Measurements from ENCODE around the gene C10orf71. TPM values are rescaled to one million over a fixed set of nuclear protein-coding genes. Genes with fewer than 3 reads are reported as not detected.

C10orf71 gene
- total RNA-seq, 1 experiment from 2014 or later: not detected

GRCh38 chr10:49257626-49258349, 41.2 kb upstream of the C10orf71 start:
- H3K27ac ChIP-seq (ENCODE audit: low read length): no peak overlapping the region
- H3K9me3 ChIP-seq (ENCODE audit: low read length): no peaks in the 10 kb centered on the region
- no peaks in the 10 kb centered on the region for H3K36me3 ChIP-seq (ENCODE audit: insufficient read depth, low read length)
- no peak overlapping the region for H3K4me3 ChIP-seq (ENCODE audit: low read length)
- H3K27me3 ChIP-seq (ENCODE audit: low read length): no peaks in the 10 kb centered on the region
- H3K4me2 ChIP-seq (ENCODE audit: low read depth, low read length, poor library complexity, severe bottlenecking): no peak overlapping the region
- peaks cover 11% of the 10 kb centered on the region for H3K4me1 ChIP-seq (ENCODE audit: low read length)
- DNase-seq: no peak
- H4K20me1 ChIP-seq (ENCODE audit: insufficient read depth, low read depth, low read length): no peaks in the 10 kb centered on the region
- H2AFZ ChIP-seq (ENCODE audit: low read length): no peak overlapping the region
- H3K9ac ChIP-seq (ENCODE audit: low read length): no peak overlapping the region
- H3K9me2 ChIP-seq (replicated peaks; ENCODE audit: insufficient read depth, low read length): no peaks in the 10 kb centered on the region
- H3K79me2 ChIP-seq (ENCODE audit: low read length): no peaks in the 10 kb centered on the region

GRCh38 chr10:49258350-49258683, 40.7 kb upstream of the C10orf71 start:
- no peaks in the 10 kb centered on the region for H3K27me3 ChIP-seq (ENCODE audit: low read length)
- peaks cover 11% of the 10 kb centered on the region for H3K4me1 ChIP-seq (ENCODE audit: low read length)
- no peaks in the 10 kb centered on the region for H3K36me3 ChIP-seq (ENCODE audit: insufficient read depth, low read length)
- no peak overlapping the region for H3K4me3 ChIP-seq (ENCODE audit: low read length)
- no peak overlapping the region for H2AFZ ChIP-seq (ENCODE audit: low read length)
- DNase-seq: no peak
- no peak overlapping the region for H3K27ac ChIP-seq (ENCODE audit: low read length)
- H3K79me2 ChIP-seq (ENCODE audit: low read length): no peaks in the 10 kb centered on the region
- no peaks in the 10 kb centered on the region for H3K9me3 ChIP-seq (ENCODE audit: low read length)
- no peaks in the 10 kb centered on the region for H3K9me2 ChIP-seq (replicated peaks; ENCODE audit: insufficient read depth, low read length)
- H4K20me1 ChIP-seq (ENCODE audit: insufficient read depth, low read depth, low read length): no peaks in the 10 kb centered on the region
- H3K9ac ChIP-seq (ENCODE audit: low read length): no peak overlapping the region
- H3K4me2 ChIP-seq (ENCODE audit: low read depth, low read length, poor library complexity, severe bottlenecking): no peak overlapping the region

- no peak for DNase-seq
- Histone ChIP-seq H3K9me3 (ENCODE audit: low read length) (no peaks in the 10 kb centered on the region), H2AFZ (ENCODE audit: low read length) (no peak overlapping the region), H3K9ac (ENCODE audit: low read length) (no peak overlapping the region), H3K27ac (ENCODE audit: low read length) (no peak overlapping the region), H3K27me3 (ENCODE audit: low read length) (no peaks in the 10 kb centered on the region), H4K20me1 (ENCODE audit: insufficient read depth, low read depth, low read length) (no peaks in the 10 kb centered on the region), H3K9me2 (replicated peaks; ENCODE audit: insufficient read depth, low read length) (no peaks in the 10 kb centered on the region), H3K4me2 (ENCODE audit: low read depth, low read length, poor library complexity, severe bottlenecking) (no peak overlapping the region), H3K36me3 (ENCODE audit: insufficient read depth, low read length) (no peaks in the 10 kb centered on the region), H3K4me1 (ENCODE audit: low read length) (peaks cover 11% of the 10 kb centered on the region), H3K4me3 (ENCODE audit: low read length) (no peak overlapping the region), H3K79me2 (ENCODE audit: low read length) (no peaks in the 10 kb centered on the region)
These were observed 38.2 kb upstream of the C10orf71 start for GRCh38 chr10:49260644-49261296.

GRCh38 chr10:49263591-49263990, 35.4 kb upstream of the C10orf71 start:
- Histone ChIP-seq H4K20me1 (ENCODE audit: insufficient read depth, low read depth, low read length) (no peaks in the 10 kb centered on the region), H3K4me1 (ENCODE audit: low read length) (no peaks in the 10 kb centered on the region), H3K9ac (ENCODE audit: low read length) (no peak overlapping the region), H3K79me2 (ENCODE audit: low read length) (no peaks in the 10 kb centered on the region), H3K9me3 (ENCODE audit: low read length) (no peaks in the 10 kb centered on the region), H3K4me2 (ENCODE audit: low read depth, low read length, poor library complexity, severe bottlenecking) (no peak overlapping the region), H3K27ac (ENCODE audit: low read length) (no peak overlapping the region), H3K4me3 (ENCODE audit: low read length) (no peak overlapping the region), H3K9me2 (replicated peaks; ENCODE audit: insufficient read depth, low read length) (no peaks in the 10 kb centered on the region), H3K27me3 (ENCODE audit: low read length) (no peaks in the 10 kb centered on the region), H2AFZ (ENCODE audit: low read length) (no peak overlapping the region), H3K36me3 (ENCODE audit: insufficient read depth, low read length) (no peaks in the 10 kb centered on the region)
- no peak for DNase-seq

GRCh38 chr10:49264177-49264677, 34.7 kb upstream of the C10orf71 start:
- Histone ChIP-seq H3K9me3 (ENCODE audit: low read length) (no peaks in the 10 kb centered on the region), H3K4me3 (ENCODE audit: low read length) (no peak overlapping the region), H3K9ac (ENCODE audit: low read length) (no peak overlapping the region), H3K27me3 (ENCODE audit: low read length) (no peaks in the 10 kb centered on the region), H3K36me3 (ENCODE audit: insufficient read depth, low read length) (no peaks in the 10 kb centered on the region), H3K9me2 (replicated peaks; ENCODE audit: insufficient read depth, low read length) (no peaks in the 10 kb centered on the region), H3K27ac (ENCODE audit: low read length) (no peak overlapping the region), H3K4me1 (ENCODE audit: low read length) (no peaks in the 10 kb centered on the region), H4K20me1 (ENCODE audit: insufficient read depth, low read depth, low read length) (no peaks in the 10 kb centered on the region), H3K79me2 (ENCODE audit: low read length) (no peaks in the 10 kb centered on the region), H2AFZ (ENCODE audit: low read length) (no peak overlapping the region), H3K4me2 (ENCODE audit: low read depth, low read length, poor library complexity, severe bottlenecking) (no peak overlapping the region)
- DNase-seq: no peak

- DNase-seq: no peak
- H3K4me2 ChIP-seq (ENCODE audit: low read depth, low read length, poor library complexity, severe bottlenecking): no peak overlapping the region
- no peaks in the 10 kb centered on the region for H4K20me1 ChIP-seq (ENCODE audit: insufficient read depth, low read depth, low read length)
- no peak overlapping the region for H2AFZ ChIP-seq (ENCODE audit: low read length)
- no peaks in the 10 kb centered on the region for H3K36me3 ChIP-seq (ENCODE audit: insufficient read depth, low read length)
- H3K27ac ChIP-seq (ENCODE audit: low read length): no peak overlapping the region
- H3K27me3 ChIP-seq (ENCODE audit: low read length): no peaks in the 10 kb centered on the region
- H3K9me2 ChIP-seq (replicated peaks; ENCODE audit: insufficient read depth, low read length): no peaks in the 10 kb centered on the region
- H3K4me3 ChIP-seq (ENCODE audit: low read length): no peak overlapping the region
- no peaks in the 10 kb centered on the region for H3K4me1 ChIP-seq (ENCODE audit: low read length)
- H3K79me2 ChIP-seq (ENCODE audit: low read length): no peaks in the 10 kb centered on the region
- H3K9me3 ChIP-seq (ENCODE audit: low read length): no peaks in the 10 kb centered on the region
- H3K9ac ChIP-seq (ENCODE audit: low read length): no peak overlapping the region
These were observed 33.1 kb upstream of the C10orf71 start for GRCh38 chr10:49265885-49266284.

- Histone ChIP-seq H3K9ac (ENCODE audit: low read length) (no peak overlapping the region), H2AFZ (ENCODE audit: low read length) (no peak overlapping the region), H3K4me2 (ENCODE audit: low read depth, low read length, poor library complexity, severe bottlenecking) (no peak overlapping the region), H3K4me3 (ENCODE audit: low read length) (no peak overlapping the region), H3K9me2 (replicated peaks; ENCODE audit: insufficient read depth, low read length) (no peaks in the 10 kb centered on the region), H3K27me3 (ENCODE audit: low read length) (no peaks in the 10 kb centered on the region), H3K79me2 (ENCODE audit: low read length) (no peaks in the 10 kb centered on the region), H4K20me1 (ENCODE audit: insufficient read depth, low read depth, low read length) (no peaks in the 10 kb centered on the region), H3K27ac (ENCODE audit: low read length) (no peak overlapping the region), H3K4me1 (ENCODE audit: low read length) (no peaks in the 10 kb centered on the region), H3K9me3 (ENCODE audit: low read length) (no peaks in the 10 kb centered on the region), H3K36me3 (ENCODE audit: insufficient read depth, low read length) (no peaks in the 10 kb centered on the region)
- DNase-seq: peak; percentile 46
These were observed 30.8 kb upstream of the C10orf71 start for GRCh38 chr10:49268185-49268584.

- Histone ChIP-seq H3K27me3 (ENCODE audit: low read length) (no peaks in the 10 kb centered on the region), H3K9me3 (ENCODE audit: low read length) (no peaks in the 10 kb centered on the region), H3K36me3 (ENCODE audit: insufficient read depth, low read length) (no peaks in the 10 kb centered on the region)
These were observed 29.4 kb upstream of the C10orf71 start for GRCh38 chr10:49269523-49269922.

More at GRCh38 chr10:49269523-49269922, 29.4 kb upstream of the C10orf71 start:
- no peak for DNase-seq
- no peak overlapping the region for H3K9ac ChIP-seq (ENCODE audit: low read length)
- no peak overlapping the region for H3K27ac ChIP-seq (ENCODE audit: low read length)
- no peak overlapping the region for H2AFZ ChIP-seq (ENCODE audit: low read length)
- H3K79me2 ChIP-seq (ENCODE audit: low read length): no peaks in the 10 kb centered on the region
- H3K9me2 ChIP-seq (replicated peaks; ENCODE audit: insufficient read depth, low read length): no peaks in the 10 kb centered on the region
- H3K4me3 ChIP-seq (ENCODE audit: low read length): no peak overlapping the region
- no peaks in the 10 kb centered on the region for H4K20me1 ChIP-seq (ENCODE audit: insufficient read depth, low read depth, low read length)
- no peak overlapping the region for H3K4me2 ChIP-seq (ENCODE audit: low read depth, low read length, poor library complexity, severe bottlenecking)
- no peaks in the 10 kb centered on the region for H3K4me1 ChIP-seq (ENCODE audit: low read length)
